ENCODE data around the gene OR56A5. TPM values are rescaled to one million over a fixed set of nuclear protein-coding genes. Genes with fewer than 3 reads are reported as not detected.
"Not testable (repeated sequence)": the region's sequence is repeated elsewhere in the genome, so short reads cannot be mapped to it uniquely, and the experiment has no call there.

Gene OR56A5, protein sequence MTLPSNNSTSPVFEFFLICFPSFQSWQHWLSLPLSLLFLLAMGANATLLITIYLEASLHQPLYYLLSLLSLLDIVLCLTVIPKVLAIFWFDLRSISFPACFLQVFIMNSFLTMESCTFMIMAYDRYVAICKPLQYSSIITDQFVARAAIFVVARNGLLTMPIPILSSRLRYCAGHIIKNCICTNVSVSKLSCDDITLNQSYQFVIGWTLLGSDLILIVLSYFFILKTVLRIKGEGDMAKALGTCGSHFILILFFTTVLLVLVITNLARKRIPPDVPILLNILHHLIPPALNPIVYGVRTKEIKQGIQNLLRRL
- not detected in 2 replicates for total RNA-seq

DNA sequence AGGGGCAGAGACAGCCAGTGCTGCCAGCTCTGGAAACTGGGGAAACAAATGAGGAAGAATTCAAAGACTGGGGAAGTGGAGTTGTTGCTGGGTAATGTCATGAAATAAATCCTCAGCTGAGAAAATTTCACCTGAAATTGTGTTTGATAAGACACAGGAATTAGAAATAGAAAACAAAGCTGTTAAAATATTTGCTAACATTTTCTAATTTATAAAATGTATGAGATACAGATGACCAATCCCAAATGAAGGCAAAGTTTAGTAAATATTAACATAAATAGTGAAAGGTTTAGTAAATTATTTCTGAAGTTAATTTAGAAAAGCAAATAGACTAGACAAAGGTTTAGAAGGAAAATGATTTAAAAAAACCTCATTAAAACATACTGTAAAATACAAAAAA lies at the start of gene OR56A5:
OR56A5 (minus strand) TSS at position 101 of the 400 bp plus-strand sequence; CDS start at position 101, 0 bp downstream.
- DNase-seq = no peak

DNA sequence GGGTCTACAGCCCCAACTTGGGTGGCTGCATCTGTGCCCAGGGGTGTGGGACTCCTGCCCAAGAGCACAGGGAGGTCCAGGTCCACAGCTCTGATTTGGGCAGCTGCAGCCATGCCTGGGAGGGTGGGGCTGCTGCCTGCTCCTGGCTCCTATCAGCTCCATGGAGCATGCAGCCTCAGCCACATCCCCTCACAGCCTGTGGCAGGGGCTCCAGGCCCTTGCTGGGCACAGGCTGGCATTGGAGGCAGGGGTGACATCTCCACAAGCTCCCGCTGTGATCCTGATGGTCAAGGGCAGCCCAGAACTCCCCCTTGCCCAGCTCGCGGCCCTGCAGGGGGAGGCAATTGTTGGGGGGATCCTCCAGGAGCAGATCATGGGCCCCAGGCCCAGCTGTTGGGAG lies 44.7 kb upstream of the OR56A5 start:
- no peak for DNase-seq

DNA sequence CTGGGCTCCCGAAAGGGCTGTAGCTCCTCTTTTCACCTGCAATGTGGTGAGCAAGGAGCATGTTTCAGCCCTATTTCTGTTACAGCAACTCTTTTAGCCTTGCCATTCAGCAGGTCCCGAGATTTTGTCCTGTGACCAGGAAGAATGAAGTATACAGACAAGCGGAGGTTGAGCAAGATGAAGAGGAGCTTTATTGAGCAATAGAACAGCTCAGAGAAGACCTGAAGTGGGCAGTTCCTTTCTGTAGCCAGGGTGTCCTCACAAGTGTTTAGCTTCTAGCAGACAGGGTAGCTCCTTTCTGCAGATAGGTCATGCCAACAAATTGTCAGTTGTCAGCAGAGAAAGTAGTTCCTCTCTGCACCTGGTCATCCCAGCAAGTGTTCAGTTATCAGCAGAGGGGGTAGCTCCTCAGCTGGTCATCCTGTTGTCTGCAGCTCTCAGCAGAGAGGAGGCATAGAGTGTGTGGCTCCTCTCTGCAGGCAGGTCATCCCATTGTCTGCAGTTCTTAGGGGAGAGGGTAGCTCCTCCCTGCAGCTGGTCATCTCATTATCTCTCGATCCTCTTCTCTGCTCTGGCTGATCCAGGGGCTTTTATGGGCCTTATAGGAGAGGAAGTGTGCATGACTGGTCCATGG lies 43.9 kb upstream of the OR56A5 start:
- DNase-seq = no peak

DNA sequence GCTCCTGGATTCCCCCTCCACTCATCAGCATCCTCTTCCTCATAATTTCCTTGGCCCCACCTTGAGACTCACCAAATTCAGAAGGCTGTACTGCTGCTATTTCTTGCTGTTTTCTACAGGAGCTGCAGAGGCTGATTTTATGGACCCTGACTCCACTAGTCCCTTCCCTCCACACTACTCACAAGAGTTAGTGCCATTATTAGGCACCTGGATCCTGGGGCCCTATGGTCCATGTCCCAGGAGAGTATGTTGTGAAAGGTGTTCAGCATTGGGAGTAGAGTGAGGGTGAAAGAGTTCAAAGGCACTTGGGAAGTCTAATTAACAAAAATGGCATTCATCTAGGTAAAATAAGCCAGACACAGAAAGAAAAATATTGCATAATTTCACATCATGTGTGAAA lies 38.6 kb upstream of the OR56A5 start, which contains the start of gene OR56A4:
OR56A4 (minus strand) TSS at position 101 of the 400 bp plus-strand sequence. CDS start 3,954 bp downstream, outside the sequence.
- no peak for DNase-seq

DNA sequence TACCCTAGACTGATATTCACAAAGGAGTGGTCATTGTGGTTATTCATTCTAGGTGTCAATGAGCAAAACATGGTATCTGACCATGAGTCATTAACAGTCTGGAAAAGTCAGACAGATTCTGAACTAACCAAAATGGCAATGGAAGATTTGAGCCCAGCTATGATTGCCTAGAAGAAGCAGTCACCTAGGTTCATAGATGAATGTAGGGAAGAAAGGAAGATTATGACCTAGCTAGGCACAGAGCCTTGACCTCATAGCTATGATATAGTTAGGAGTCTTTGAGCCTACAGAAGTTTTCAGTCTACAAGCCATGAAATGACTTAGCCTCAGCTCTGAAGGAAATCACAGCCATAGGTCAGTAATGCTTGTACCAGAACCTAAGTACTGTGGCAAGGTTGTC lies 38.1 kb upstream of the OR56A5 start:
- DNase-seq = no peak

DNA sequence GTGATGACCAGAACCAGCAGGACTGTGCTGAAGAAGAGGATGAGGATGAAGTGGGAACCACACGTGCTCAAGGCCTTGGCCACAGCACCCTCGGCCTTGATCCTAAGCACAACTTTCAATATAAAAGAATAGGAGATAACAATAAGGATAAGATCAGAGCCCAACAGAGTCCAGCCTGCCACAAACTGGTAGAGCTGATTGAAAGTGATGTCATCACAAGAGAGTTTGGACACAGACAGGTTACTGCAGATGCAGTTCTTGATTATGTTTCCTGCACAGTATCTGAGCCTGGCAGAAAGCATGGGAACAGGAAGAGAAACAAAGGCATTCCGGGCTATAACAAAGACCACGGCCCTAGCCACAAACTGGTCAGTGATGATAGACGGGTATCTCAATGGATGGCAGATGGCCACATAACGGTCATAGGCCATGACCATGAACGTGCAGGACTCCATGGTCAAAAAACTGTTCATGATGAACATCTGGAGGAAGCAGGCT lies 34.0 kb upstream of the OR56A5 start:
- no peak for DNase-seq

DNA sequence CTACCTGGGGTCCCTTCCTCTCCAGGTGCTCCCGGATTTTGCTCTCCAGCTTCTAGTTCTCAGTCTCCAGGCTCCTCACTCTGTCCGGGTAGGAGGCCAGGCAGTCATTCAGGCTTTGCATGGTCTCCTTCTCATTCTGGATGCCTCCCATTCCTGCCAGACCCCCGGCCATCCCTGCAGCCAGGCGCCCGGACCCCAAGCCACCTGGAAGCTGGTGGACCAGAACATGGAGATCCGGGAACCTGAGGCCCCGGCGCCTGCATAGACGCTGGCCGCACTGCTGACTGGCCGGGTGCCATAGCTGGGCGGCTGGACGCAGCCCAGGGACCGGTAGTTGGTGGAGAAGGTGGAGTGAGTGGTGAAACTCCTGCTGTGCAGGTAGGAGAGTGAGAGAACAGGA lies 26.5 kb upstream of the OR56A5 start:
- no peak for DNase-seq

DNA sequence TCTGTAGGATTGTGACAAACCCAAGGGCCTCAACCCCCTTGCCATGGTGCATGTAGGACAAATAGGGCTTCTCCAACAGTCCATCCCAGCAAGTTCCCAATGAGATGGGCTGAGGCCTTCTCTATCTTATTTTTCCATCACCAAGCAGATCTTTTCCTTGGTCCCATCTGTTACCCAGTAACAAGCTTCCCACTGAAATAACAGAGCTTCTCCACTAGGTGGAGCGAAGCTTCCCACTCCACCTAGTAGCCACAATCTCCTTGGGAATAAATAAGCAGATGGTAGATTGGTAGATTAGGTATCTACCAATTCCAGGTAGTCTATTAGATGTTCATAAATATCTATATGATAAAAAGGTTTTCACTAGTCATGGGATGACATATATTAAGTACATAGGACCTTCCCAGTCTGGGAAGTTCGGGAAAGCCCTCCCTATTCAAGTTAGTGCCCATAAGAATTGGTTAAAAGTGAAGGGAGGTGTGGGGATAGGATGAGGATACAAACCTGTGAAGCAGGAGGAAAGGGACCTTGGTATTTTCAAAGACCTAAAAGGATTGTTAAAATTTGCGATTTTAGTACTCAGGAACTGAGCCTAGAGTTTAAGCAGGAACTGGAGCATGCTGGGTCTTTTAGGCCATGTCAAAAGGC lies 24.4 kb upstream of the OR56A5 start:
- peak; percentile 54 for DNase-seq

DNA sequence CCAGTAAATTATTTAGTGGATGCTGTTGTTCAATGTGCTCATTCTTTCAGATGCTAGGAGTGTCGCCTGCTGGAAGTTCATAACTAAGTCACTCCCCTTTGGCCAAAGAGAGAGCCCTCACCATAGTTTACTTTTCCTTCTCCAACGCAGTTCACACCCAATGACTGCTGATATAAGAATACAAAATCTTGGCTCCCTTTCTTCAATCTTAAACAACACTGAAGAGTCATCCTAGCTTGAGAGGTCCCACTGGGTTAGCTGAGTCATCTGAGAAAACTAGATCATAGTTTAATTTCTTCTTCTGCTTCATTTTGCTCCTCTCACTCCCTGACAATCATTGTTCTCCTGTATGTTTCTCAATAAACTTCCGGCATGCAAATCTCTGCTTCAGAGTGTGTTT lies 23.9 kb upstream of the OR56A5 start:
- DNase-seq = no peak

DNA sequence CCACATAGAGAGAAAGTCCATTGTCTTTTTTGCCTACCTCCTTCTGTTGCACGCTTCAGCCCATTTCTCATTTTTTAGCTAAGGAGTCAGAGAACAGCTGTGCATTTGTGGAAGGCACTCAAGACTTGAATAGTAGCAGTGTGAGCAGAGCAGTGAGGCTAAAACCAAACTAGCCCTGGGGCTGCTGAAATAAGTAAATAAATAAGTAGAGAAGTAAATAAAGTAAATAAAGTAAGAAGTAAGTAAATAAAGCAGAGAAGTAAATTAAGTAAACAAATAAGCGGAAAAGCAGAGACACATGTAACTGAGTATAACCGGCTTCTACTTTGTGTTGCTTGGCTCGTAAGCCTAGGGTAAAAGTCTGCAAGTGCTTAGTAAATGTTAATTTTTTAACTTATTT lies 20.9 kb upstream of the OR56A5 start:
- no peak for DNase-seq

DNA sequence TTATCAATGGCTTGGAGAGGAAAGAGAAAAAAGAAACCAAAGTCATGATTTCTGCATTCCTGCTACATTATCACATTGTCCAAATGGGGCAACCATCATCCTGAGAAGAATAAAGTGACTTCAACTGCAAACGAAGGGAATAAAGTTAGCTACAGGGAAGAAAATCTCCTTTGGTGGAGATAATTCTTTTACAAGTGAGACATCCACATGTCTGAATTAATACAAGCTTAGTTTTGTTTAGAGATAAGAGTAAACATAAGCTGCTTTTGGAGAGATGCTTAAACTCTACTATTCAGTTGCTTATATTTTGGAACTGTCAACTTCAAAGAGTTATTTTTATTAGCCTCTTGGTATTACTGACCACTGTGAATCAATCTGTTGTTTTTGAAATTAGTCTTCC lies 18.6 kb upstream of the OR56A5 start, which contains the start of gene OR52L1:
OR52L1 (minus strand) TSS at position 101 of the 400 bp plus-strand sequence; CDS start at position 46, 55 bp downstream.
- no peak for DNase-seq

DNA sequence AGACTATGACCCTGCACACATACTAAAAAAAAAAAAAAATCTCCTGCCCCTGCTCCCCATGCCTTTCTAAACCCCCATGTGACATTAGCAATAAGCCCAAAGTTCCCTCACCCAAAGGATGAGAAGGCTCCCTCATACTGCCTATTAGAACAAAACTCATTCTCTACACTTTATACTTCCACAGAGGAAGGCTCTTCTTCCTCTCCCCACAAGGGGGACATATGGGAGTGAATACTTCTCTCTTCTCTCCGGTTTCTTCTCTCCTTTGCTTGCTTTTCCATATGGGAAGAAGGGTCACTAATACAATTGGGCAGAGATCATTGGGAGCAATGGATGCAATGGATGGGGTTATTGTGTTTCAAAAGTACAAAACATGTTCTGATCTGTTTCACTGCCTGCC lies 15.1 kb upstream of the OR56A5 start:
- no peak for DNase-seq

DNA sequence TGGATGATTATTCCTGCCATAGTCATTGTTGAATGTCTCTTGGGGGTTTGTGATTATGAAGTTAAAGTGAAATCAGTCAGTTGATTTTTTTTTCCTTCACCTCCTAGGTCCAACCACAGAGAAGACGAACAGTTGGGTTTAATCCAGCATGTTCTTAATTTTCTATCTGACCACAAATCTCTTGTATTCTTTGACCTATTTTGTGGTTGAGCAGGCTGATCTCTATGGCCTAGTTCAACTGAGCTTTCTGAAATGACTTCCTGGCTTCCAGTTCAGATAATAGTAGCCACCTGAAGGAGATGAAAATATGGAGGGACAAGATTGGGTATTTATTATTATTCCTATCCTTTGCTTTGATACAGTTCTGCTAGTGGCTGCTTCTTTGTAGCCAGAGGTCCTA lies 5.2 kb upstream of the OR56A5 start:
- DNase-seq = no peak

DNA sequence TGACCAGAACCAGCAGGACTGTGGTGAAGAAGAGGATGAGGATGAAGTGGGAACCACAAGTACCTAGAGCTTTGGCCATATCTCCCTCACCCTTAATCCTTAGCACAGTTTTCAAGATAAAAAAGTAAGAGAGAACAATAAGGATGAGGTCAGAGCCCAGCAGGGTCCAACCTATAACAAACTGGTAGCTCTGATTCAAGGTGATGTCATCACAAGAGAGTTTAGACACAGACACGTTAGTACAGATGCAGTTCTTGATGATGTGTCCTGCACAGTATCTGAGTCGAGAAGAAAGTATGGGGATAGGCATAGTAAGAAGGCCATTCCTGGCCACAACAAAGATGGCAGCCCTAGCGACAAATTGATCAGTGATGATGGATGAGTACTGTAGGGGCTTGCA lies 586 bp downstream of the OR56A5 start:
- no peak for DNase-seq

DNA sequence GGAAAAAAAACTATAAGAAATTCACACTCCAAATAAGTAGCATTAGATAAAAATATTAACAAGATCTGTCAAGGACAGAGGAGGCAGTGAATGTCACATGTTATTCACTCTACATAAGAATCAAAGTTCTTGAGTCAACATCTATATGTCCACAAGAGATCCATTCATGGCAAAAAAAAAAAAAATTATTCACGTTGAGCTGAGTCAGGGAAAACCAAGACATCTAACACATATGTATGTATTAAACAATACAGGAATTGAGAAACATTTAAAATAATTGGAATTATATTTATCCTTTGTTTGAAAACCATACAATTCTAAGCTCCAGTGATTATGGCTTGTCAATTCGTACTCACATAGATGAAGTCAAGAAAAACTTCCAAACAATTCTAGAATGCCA lies 1.3 kb downstream of the OR56A5 start:
- DNase-seq = no peak

DNA sequence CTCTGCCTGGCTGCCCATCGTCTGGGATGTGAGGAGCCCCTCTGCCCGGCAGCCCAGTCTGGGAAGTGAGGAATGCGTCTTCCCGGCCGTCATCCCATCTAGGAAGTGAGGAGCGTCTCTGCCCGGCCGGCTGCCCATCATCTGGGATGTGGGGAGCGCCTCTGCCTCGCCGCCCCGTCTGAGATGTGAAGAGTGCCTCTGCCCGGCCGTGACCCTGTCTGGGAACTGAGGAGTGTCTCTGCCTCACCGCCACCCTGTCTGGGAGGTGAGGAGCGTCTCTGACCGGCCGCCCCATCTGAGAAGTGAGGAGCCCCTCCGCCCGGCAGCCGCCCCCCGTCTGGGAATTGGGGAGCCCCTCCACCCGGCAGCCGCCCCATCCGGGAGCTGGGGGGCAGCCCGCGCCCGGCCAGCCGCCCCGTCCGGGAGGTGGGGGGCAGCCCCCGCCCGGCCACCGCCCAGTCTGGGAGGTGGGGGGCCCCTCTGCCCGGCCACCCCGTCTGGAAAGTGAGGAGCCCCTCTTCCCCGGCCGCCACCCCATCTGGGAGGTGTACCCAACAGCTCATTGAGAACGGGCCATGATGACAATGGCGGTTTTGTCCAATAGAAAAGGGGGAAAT lies 7.5 kb downstream of the OR56A5 start:
- not testable (repeated sequence) for DNase-seq

DNA sequence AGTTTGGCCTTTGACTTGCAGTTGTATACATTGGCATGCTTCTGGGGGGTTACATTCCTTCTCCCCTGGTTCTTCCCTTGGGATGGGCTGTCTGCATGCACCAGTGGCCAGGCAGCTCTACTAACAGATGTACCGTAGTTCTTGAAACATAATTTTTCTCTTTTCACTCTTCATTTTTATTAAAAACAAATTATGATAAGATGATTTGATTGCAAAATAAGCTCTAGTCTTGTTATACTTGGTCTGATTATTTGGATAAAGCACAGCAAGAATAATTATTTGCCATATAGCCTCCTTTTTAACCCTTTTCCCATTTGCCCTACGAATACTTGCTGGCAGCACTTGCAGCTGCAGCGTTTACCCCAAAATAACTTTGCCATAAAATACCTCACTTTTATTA lies 12.7 kb downstream of the OR56A5 start:
- DNase-seq = no peak

DNA sequence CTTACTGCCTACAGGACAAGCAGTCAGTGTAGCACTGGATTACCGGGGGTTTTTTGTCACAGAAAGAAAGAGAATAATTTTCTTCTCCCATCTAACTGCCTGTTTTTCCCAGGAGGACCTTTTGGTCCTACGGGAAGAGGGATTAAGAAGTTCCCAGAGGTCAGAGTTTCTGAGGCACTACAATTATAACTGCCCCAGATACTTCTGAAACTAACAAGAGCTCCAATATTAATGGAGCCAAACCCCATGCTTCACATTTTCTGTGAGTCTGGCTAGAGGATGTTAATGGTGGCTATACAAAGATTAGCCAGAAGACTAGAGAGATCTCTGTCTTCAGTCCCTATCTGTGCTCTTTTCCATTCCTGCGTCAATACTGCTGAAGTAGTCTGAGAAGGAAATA lies 26.3 kb downstream of the OR56A5 start, which contains the start of gene OR56A3:
OR56A3 (plus strand) TSS at position 301 of the 400 bp plus-strand sequence. CDS start 5,096 bp downstream, outside the sequence.
- no peak for DNase-seq

DNA sequence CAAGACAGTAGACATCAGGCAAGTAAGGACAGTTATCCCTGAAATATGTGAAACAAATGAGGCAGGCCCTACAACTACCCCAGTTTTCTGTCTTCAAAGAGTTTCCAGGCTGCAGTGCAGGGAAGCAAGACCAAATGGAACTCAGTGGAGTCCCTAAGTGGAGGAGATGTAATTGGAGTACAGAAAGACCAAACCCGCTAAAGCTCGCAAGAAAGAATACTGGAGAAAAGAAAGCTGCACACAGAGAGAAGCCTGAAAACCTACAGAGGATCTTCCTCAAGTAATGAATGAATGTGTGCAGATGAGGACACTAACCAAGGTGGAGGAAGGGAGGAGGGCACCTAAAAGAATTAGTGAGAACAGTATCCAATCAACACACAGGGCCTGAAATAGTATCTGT lies 27.5 kb downstream of the OR56A5 start:
- DNase-seq = no peak

DNA sequence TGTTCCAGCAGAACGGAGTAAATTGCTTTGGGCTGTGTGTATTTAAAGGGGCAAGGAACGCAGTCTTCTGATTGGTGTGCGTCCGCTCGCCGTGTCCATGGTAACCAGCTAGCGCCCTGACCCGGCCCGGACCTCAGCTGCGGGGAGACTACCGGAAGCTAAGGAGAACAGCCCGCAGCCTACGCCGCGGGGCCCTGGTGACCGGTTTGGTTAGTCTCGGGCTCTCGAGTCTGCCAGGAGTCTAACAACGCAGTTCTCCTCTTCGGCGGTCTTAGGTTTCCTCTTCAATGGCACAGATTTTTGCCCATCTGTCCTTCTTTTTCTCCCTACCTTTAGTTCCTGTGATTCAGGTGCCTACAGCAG lies 29.7 kb downstream of the OR56A5 start:
- no peak for DNase-seq

DNA sequence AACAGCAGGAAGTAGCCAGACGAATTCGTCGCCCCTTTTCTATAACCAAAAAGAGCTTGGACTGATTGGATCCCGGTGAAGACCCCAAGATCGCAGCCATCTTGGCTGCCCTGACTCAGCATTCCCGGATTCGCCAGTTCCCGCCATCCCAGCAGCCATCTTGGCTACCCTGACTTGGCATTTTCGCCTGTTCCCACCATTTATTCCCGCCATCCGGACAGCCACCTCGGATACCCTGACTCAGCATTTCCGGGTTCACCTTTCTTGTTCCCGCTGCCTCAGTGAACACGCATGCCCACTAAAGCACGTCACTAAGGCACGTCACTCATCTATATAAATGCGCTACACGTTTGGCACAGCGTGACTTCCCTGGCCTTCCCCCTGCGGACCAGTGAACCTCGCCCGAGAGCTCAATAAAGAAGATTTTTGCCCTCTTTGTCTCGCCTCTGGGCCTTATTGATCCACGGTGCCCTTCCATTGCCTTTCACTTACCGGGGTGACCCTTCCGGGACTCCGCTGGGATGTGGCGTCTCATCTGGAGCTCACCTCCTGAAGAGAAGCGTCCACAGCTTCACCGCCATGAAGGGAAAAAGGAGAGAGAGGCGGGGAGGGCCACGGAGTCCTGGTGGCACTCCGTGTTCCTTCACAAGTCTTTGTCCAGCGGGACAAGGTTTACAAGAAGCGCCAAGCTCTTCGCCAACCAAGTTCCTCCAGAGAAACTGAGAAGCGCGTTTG lies 30.3 kb downstream of the OR56A5 start:
- no peak for DNase-seq

DNA sequence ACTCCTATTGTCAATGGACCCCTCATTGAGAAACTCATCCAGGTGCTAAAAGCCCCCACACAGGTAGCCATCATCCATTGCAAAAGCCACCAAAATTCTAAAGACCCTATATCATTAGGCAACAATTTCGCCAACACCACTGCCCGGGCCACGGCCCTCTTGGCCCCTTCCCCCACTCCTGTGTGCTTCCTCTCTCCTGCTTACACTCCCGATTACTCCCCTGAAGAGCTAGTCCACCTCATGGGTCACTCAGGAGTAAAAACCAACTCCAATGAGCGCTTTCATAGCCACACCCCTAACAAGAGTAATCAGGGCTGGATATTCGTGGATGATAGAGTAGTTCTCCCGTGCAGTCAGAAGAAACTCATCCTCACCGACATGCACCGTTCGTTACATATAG lies 35.2 kb downstream of the OR56A5 start:
- no peak for DNase-seq
